ENCODE results near the gene NIPAL3.

DNA sequence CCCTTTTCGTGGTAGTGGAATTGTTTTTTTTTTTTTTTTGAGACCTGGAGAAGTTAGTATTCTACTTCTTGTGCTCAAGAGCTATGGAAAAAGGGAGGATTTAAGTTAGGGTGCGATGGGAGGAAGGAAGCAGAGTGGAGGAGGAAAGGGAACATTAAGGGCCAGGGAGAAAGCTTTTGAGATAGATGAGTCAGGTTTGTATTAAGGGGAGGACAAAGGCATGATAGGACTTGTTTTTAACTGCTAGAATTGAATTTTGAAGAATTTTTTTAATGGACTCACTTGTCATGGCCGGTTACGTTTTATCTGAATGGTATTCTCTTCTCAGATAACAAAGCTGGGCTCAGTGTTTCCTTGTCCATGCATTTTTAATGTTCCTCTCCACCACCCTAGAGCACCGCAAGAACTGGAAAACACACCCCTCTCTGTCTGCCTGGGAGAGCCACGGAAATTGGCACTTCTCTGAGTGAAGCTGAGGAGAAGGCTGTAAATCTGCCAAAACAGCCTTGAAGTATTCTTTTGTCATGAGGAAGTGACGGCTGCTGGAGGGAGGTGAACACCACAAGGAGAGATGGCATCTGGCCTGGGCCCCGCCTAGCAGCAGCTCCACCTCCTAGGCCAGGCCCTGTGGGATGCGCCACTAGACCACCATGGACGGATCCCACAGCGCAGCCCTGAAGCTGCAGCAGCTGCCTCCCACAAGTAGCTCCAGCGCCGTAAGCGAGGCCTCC lies 3.5 kb downstream of the NIPAL3 start:
- TF ChIP-seq POLR2A (IDR thresholded peaks at IDR 0.05; ENCODE audit: low read depth, low read length): no peak
- TF ChIP-seq TAF1 (IDR thresholded peaks at IDR 0.05; ENCODE audit: borderline replicate concordance, low read depth, low read length): no peak
